Renal cortex interstitium (tissue), 11 donors: Measurements from ENCODE around the gene PSMG3. TPM values are rescaled to one million over a fixed set of nuclear protein-coding genes. Genes with fewer than 3 reads are reported as not detected.

Source experiments
- DNase-seq, 11 donors: peaks; one replicate each; pipeline ENCODE4 v3.0.0-alpha.2; 2013; ENCODE audit warnings: low read depth in 9 of 11, low spot score in 4 of 11; ENCODE audit errors: extremely low read depth in 1 of 11
- polyA plus RNA-seq, 3 donors: library from polyadenylated mRNA; unstranded; fragments of 120-200 nt; gene quantifications; one replicate each; pipeline ENCODE4 v1.2.1, GENCODE V29; 2013; ENCODE audit not compliant: insufficient read length in 3 of 3

Gene PSMG3
- polyA plus RNA-seq, 3 donors: 28.7 to 37.8 (median 30.4) TPM

DNA sequence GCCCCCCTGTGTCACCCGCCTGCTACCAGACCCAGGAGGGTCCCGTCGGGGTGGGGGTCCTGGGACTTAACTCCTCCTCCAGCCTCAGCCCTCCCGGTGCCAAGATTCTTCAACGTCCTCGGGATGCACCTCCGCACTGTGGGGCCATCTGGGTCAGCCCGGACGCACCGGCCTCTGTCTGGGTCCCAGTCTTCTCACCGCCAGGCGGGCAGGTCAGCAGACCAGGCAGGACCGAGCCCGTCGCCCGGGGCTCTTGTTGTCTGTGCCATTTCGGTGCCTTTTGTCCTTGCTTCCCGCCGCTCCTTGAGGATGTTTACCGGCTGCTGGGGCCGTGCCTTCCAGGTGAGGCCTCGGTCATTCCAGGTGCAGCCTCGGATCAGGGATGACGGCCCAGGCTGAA is 32.1 kb upstream of the PSMG3 start:
- no peak for DNase-seq

- no peak for DNase-seq
Observed at GRCh38 chr7:1599640-1600395, 30.0 kb upstream of the PSMG3 start.

- DNase-seq: no peak
Observed at GRCh38 chr7:1598961-1599639, 29.3 kb upstream of the PSMG3 start.

GRCh38 chr7:1598286-1598685 is 28.5 kb upstream of the PSMG3 start:
- no peak for DNase-seq

DNA sequence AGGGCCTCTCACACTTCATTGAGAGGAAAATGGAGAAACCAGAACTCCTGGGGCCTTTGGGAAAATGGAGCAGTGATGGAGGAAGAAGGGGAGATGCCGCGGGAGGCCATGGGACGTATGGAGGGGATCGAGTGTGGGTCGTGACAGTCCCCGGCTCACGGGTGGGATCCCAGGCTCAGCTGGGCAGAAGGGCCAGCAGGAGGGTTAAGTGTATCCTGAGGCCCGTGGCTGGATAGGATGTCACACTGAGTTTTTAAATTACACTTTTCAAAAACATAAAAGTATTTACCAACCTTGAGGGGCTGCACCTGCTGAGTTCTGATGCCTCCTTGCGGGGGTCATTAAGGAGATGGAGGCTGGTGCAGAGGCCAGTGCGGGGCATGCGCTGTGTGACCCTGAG is 28.0 kb upstream of the PSMG3 start:
- no peak for DNase-seq

- no peak for DNase-seq
Observed at GRCh38 chr7:1597066-1597760, 27.4 kb upstream of the PSMG3 start.

DNA sequence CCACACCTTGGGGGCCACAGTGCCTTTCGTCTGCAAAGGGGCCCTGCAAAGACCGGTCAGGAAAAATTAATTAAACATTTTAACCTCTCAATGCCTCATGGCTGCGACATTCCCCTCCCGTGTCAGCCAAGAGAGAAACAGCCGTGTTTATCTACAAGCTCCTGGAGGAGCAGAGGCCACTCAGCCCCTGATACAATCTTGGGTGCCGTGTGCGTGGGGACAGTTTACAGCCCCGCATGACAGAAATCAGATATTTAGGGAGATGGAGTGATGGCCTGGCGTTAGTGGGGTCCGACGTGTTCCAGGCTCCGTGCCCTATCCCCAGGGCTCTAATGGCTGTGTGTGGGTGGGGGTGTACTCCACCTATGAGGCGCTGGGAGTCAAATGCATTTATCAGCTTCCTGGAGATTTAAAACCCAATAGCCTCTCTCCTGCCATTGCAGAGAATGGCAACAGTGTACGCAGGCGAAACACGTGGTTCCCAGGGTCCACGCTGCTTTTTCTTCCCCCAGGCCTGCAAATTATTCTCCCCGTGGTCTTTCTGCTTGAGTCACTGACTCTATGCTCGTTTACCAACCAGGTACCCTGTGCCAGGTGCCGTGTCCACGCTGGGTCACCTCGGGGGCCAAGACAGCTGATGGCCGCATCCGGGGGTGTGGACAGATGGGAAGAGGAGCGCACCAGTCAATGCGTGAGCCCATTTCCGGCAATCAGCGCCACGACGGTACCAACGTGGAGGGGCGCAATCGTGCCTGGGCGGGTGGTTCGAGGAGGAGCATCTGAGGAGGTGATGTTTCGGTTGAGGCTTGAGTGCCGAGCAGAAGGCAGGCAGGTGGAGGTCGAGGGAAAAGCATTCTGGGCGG is 26.6 kb upstream of the PSMG3 start:
- DNase-seq: no peak

DNA sequence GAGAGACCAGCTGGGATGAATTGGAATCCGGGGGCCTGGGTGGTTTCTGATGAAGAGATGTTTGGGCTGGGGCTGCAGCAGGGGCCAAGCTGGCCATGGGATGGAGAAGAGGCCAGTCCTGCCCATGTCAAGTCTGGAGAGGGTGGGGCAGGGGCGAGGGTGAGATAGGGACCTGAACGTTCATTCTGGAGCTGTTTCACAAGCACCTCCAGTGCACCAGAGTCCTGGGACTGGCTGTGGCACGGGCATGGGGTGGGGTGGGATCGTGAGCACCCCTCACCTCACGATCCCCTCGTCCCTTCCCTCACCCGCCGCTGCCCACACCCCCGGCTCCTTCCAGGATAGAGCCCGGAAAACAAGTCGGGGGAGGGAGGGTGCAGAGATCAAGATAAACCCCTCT is 25.8 kb upstream of the PSMG3 start:
- DNase-seq: no peak

GRCh38 chr7:1595027-1595426 is 25.2 kb upstream of the PSMG3 start:
- no peak for DNase-seq

- DNase-seq: no peak
Observed at GRCh38 chr7:1593904-1594421, 24.1 kb upstream of the PSMG3 start.

- no peak for DNase-seq
Observed at GRCh38 chr7:1593091-1593866, 23.4 kb upstream of the PSMG3 start.

- DNase-seq: no peak
Observed at GRCh38 chr7:1592299-1592871, 22.6 kb upstream of the PSMG3 start.

GRCh38 chr7:1591876-1592275 is 22.0 kb upstream of the PSMG3 start:
- no peak for DNase-seq

DNA sequence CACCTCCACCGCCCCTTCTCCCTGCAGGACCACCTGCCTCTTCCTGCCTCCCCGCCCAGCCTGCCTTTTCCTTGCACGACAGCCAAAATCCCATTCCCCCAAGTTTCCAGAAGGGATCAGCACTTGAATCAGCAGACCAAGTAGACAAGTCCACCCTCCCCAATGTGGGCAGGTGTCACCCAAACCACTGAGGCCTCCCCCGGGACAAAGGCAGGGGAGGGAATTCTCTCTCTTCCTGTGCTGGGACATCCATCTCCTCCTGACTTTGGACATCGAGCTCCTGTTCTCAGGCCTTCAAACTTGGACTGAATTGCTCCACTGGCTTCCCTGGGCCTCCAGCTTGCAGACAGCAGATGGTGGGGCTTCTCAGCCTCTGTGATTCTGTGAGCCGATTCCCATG is 21.6 kb upstream of the PSMG3 start:
- no peak for DNase-seq

DNA sequence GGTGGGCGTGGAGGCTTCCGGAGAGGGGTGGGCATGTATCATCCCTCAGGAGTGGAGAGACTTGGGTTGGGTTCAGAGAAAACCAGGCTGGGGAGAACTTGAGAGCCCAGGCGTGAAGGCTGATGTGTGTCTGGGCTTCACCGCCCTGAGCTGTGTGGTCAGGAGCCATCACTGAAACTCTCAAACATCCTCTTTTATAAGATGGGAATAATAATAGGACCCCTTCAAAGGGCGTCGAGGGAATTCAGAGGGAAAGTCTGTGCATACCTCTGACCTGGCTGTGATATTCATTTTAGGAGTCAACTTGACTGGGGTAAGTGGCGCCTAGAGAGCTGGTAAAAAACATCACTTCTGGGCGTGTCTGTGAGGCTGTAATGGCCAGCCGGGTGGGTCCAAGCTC is 21.1 kb upstream of the PSMG3 start:
- DNase-seq: no peak

DNA sequence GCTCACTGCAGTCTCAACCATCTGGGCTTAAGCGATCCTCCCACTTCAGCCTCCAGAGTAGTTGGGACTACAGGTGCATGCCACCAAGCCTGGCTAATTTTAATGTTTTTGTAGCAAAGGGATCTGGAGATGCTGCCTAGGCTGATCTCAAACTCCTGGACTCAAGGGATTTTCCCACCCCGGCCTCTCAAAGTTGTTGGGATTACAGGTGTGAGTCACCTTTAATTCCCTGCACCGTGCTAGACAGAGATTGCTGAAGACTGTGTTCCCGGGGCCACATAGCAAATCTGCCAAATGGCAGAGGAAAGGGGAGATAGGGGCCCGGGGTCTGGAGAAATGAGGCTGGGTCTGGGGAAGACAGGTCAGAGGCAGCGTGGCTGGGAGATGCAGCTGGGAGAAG is 20.6 kb upstream of the PSMG3 start:
- DNase-seq: no peak

DNA sequence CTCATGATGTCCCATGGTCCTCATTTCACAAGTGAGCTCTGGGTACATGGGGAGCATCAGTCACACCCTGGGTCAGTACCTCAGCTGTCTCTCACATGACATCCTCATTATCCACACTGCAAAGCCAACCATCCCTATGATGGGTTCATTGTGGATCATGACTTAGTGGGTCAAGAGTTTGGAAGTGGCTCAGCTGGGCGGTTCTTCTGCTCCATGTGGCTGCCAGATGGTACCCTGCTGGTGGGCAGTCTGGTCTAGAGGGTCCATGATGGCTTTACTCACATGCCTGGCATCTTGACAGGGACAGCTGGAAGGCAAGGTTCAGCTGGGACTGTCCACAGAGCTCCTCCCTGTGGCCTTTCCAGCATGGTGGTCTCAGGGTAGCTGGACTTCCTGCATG is 19.1 kb upstream of the PSMG3 start:
- DNase-seq: no peak

DNA sequence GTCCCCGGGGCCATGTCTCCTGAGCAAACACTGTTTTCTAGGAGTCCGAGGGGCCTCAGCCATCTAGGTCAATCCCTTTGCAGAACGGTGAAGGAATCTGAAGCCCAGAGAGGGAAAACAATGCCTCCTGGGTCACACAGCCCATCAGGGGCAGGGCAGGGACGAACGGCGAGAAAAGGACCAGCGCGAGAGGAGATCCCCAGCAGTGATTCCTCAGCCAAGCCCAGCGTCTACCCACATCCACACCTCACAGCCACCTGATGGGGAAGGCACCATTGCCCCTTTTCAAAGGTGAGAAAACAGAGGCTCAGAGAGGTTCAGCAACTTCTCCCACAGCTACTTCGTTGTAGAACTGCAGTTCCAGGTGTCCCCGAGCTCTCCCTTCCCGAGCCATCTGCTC is 17.9 kb upstream of the PSMG3 start:
- DNase-seq: no peak
